Stimulated activated CD8-positive, alpha-beta memory T cell treated with anti-CD3 and anti-CD28 coated beads, Interleukin-12 subunit alpha, Interleukin-12 subunit beta, amount 100 ng/mL, for 24 hours (primary cell): ENCODE results near the gene DLG1.

Experiments used
- DNase-seq: peaks from one replicate; pipeline ENCODE4 v3.0.0-alpha.2; 2020; ENCODE audit errors: extremely low read depth

Gene DLG1

GRCh38 chr3:197173620-197174019, 124.8 kb downstream of the DLG1 start:
- DNase-seq, result no peak

GRCh38 chr3:197171481-197172067, 126.8 kb downstream of the DLG1 start:
- DNase-seq, result no peak

GRCh38 chr3:197169028-197169427, 129.4 kb downstream of the DLG1 start:
- no peak for DNase-seq

- no peak for DNase-seq
These were observed 129.8 kb downstream of the DLG1 start for GRCh38 chr3:197168606-197169005.

- DNase-seq, result no peak
These were observed 130.3 kb downstream of the DLG1 start for GRCh38 chr3:197168063-197168462.

- DNase-seq, result no peak
These were observed 130.9 kb downstream of the DLG1 start for GRCh38 chr3:197167549-197167948.

- DNase-seq, result no peak
These were observed 132.5 kb downstream of the DLG1 start for GRCh38 chr3:197165890-197166289.

GRCh38 chr3:197155046-197155445, 143.4 kb downstream of the DLG1 start:
- no peak for DNase-seq

GRCh38 chr3:197151580-197151979, 146.8 kb downstream of the DLG1 start:
- DNase-seq, result no peak

- no peak for DNase-seq
These were observed 148.9 kb downstream of the DLG1 start for GRCh38 chr3:197149528-197149927.

GRCh38 chr3:197144188-197144587, 154.2 kb downstream of the DLG1 start:
- no peak for DNase-seq

- no peak for DNase-seq
These were observed 158.8 kb downstream of the DLG1 start for GRCh38 chr3:197139586-197139985.

GRCh38 chr3:197137751-197138150, 160.7 kb downstream of the DLG1 start:
- DNase-seq, result no peak

- no peak for DNase-seq
These were observed 161.7 kb downstream of the DLG1 start for GRCh38 chr3:197136744-197137143.

- DNase-seq, result no peak
These were observed 163.2 kb downstream of the DLG1 start for GRCh38 chr3:197135212-197135611.

GRCh38 chr3:197132916-197133530, 165.4 kb downstream of the DLG1 start:
- no peak for DNase-seq

- DNase-seq, result no peak
These were observed 172.8 kb downstream of the DLG1 start for GRCh38 chr3:197125636-197126035.

GRCh38 chr3:197124713-197125112, 173.7 kb downstream of the DLG1 start:
- no peak for DNase-seq

GRCh38 chr3:197122394-197122793, 176.0 kb downstream of the DLG1 start:
- no peak for DNase-seq

GRCh38 chr3:197117114-197117513, 181.3 kb downstream of the DLG1 start:
- no peak for DNase-seq

GRCh38 chr3:197114007-197114406, 184.4 kb downstream of the DLG1 start:
- no peak for DNase-seq

GRCh38 chr3:197111685-197112084, 186.7 kb downstream of the DLG1 start:
- no peak for DNase-seq

- no peak for DNase-seq
These were observed 192.6 kb downstream of the DLG1 start for GRCh38 chr3:197105786-197106185.

- no peak for DNase-seq
These were observed 193.7 kb downstream of the DLG1 start for GRCh38 chr3:197104738-197105137.
